ENCODE results near the gene SREK1.
A peak's percentile ranks its signal among the peaks of the same experiment; 100 is the strongest.

Gene SREK1

DNA sequence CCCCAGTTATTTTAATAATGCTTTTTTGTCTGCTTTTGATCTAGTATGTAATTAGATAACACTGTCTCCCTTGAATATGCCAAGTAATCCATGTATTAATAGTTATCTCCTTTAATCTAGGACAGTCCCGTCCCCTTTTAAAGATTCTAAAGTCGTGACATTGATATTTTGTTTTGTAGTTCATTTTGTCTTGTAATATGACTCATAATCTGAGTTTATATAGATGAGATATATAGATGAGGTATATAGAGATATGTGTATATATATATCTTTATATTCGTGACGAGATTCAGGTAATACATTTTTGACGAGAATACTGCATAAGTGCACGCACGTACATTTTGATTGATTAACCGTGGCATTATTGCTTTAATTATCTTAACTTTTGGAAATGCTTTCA lies 1.6 kb downstream of the SREK1 start:
- Mint-ChIP-seq H3K27ac (peak overlapping the region; percentile 99), H3K4me3 (peak overlapping the region; percentile 81), H3K27me3 (no peaks in the 10 kb centered on the region), H3K36me3 (peaks cover 7% of the 10 kb centered on the region), H3K4me1 (peaks cover 39% of the 10 kb centered on the region), H3K9me3 (no peaks in the 10 kb centered on the region)
- no peak for ATAC-seq

DNA sequence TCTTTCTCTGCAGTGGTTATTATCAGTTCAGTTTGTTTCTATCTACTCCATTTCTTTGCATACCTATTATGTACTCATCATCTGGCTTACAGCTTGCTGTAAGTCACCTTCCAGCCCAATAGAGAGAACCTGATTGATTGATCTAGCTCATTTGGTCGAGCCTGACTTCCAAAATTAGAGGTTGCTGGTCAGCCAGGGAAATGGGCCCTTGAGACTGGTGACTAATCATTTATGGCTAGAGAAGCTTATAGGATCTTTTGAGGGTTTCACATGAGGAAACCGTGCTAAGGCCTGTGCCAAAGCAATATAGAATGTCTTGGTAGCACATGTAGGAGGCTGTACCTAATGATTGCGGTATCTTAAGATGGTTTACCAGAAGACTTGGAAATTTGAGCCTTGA lies 5.8 kb downstream of the SREK1 start:
- Mint-ChIP-seq H3K4me1 (peaks cover 53% of the 10 kb centered on the region), H3K4me3 (no peak overlapping the region), H3K27me3 (no peaks in the 10 kb centered on the region), H3K27ac (no peak overlapping the region), H3K9me3 (no peaks in the 10 kb centered on the region), H3K36me3 (peaks cover 24% of the 10 kb centered on the region)
- no peak for ATAC-seq

- peaks cover 47% of the 10 kb centered on the region for H3K4me1 Mint-ChIP-seq
- no peaks in the 10 kb centered on the region for H3K9me3 Mint-ChIP-seq
- no peaks in the 10 kb centered on the region for H3K27me3 Mint-ChIP-seq
- no peak overlapping the region for H3K27ac Mint-ChIP-seq
- no peak overlapping the region for H3K4me3 Mint-ChIP-seq
- no peak for ATAC-seq
- peaks cover 26% of the 10 kb centered on the region for H3K36me3 Mint-ChIP-seq
These were observed 6.9 kb downstream of the SREK1 start for GRCh38 chr5:66151030-66151429.

GRCh38 chr5:66151491-66151890 lies 7.4 kb downstream of the SREK1 start:
- Mint-ChIP-seq H3K9me3 (no peaks in the 10 kb centered on the region), H3K4me3 (no peak overlapping the region), H3K27me3 (no peaks in the 10 kb centered on the region), H3K4me1 (peaks cover 46% of the 10 kb centered on the region), H3K27ac (no peak overlapping the region), H3K36me3 (peaks cover 30% of the 10 kb centered on the region)
- no peak for ATAC-seq

DNA sequence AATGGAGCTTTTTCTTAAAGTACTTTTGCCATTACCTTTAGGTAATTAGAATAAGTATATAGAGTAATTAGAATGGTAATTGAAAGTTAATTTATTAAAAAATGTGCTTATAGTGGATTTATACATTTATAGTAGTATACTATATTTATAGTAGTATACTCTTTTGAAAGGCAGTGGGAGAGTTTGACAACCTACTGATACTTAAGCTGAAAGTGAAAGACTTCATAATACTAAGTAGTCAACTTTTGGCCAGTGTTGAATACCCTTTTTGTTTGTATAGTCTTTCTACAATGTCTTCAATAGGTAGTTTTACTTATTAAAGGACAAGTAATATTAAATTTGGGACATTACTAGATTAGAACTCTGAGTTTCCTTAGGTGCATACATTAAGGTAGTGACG lies 12.9 kb downstream of the SREK1 start:
- no peak for ATAC-seq
- Mint-ChIP-seq H3K4me3 (no peak overlapping the region), H3K27me3 (no peaks in the 10 kb centered on the region), H3K27ac (no peak overlapping the region), H3K36me3 (peaks cover 42% of the 10 kb centered on the region), H3K4me1 (peaks cover 11% of the 10 kb centered on the region), H3K9me3 (no peaks in the 10 kb centered on the region)

- Mint-ChIP-seq H3K4me3 (no peak overlapping the region), H3K27ac (no peak overlapping the region), H3K4me1 (peaks cover 3% of the 10 kb centered on the region), H3K36me3 (peaks cover 39% of the 10 kb centered on the region), H3K27me3 (no peaks in the 10 kb centered on the region), H3K9me3 (no peaks in the 10 kb centered on the region)
- ATAC-seq = no peak
These were observed 17.3 kb downstream of the SREK1 start for GRCh38 chr5:66161356-66161755.

- no peak for ATAC-seq
- Mint-ChIP-seq H3K27ac (no peak overlapping the region), H3K27me3 (no peaks in the 10 kb centered on the region), H3K9me3 (no peaks in the 10 kb centered on the region), H3K4me3 (no peak overlapping the region), H3K36me3 (peaks cover 30% of the 10 kb centered on the region), H3K4me1 (no peaks in the 10 kb centered on the region)
These were observed 20.1 kb downstream of the SREK1 start for GRCh38 chr5:66164044-66164790.

GRCh38 chr5:66168226-66168625 lies 24.1 kb downstream of the SREK1 start:
- Mint-ChIP-seq H3K36me3 (peaks cover 30% of the 10 kb centered on the region), H3K4me3 (no peak overlapping the region), H3K27ac (no peak overlapping the region), H3K27me3 (no peaks in the 10 kb centered on the region), H3K9me3 (no peaks in the 10 kb centered on the region), H3K4me1 (peaks cover 13% of the 10 kb centered on the region)
- no peak for ATAC-seq

DNA sequence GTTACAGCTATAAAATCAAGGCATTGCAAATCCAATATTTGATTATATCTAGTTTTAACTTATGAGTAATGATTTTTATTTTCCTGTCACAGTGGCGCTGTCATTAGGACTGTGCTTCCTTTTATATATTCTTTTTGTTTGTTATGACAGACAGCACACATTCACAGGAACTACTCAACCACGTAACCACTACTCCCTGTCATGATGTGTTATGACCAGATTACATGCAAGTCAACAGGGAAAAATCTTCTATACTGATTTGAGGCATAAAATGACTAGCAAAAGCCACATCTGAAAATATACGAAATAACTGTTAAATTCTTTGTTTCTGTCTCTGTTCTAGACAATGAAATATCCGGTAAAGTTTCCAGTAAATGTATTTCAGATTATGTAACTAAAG lies 25.4 kb downstream of the SREK1 start:
- Mint-ChIP-seq H3K4me1 (peaks cover 13% of the 10 kb centered on the region), H3K27ac (peak overlapping the region; percentile 4), H3K27me3 (no peaks in the 10 kb centered on the region), H3K9me3 (no peaks in the 10 kb centered on the region), H3K4me3 (no peak overlapping the region), H3K36me3 (peaks cover 40% of the 10 kb centered on the region)
- ATAC-seq = peak; percentile 55

- Mint-ChIP-seq H3K27ac (peak overlapping the region; percentile 4), H3K9me3 (no peaks in the 10 kb centered on the region), H3K4me3 (no peak overlapping the region), H3K36me3 (peaks cover 46% of the 10 kb centered on the region), H3K4me1 (peaks cover 13% of the 10 kb centered on the region), H3K27me3 (no peaks in the 10 kb centered on the region)
- no peak for ATAC-seq
These were observed 26.3 kb downstream of the SREK1 start for GRCh38 chr5:66170195-66170919.

GRCh38 chr5:66171349-66172344 lies 27.5 kb downstream of the SREK1 start:
- ATAC-seq = peak; percentile 60
- no peaks in the 10 kb centered on the region for H3K27me3 Mint-ChIP-seq
- H3K4me3 Mint-ChIP-seq = no peak overlapping the region
- H3K27ac Mint-ChIP-seq = no peak overlapping the region
- H3K9me3 Mint-ChIP-seq = no peaks in the 10 kb centered on the region
- H3K36me3 Mint-ChIP-seq = peaks cover 46% of the 10 kb centered on the region
- peaks cover 13% of the 10 kb centered on the region for H3K4me1 Mint-ChIP-seq

- Mint-ChIP-seq H3K27me3 (no peaks in the 10 kb centered on the region), H3K4me1 (peaks cover 13% of the 10 kb centered on the region), H3K27ac (no peak overlapping the region), H3K4me3 (no peak overlapping the region), H3K9me3 (no peaks in the 10 kb centered on the region), H3K36me3 (peaks cover 64% of the 10 kb centered on the region)
- no peak for ATAC-seq
These were observed 30.2 kb downstream of the SREK1 start for GRCh38 chr5:66174338-66174737.

DNA sequence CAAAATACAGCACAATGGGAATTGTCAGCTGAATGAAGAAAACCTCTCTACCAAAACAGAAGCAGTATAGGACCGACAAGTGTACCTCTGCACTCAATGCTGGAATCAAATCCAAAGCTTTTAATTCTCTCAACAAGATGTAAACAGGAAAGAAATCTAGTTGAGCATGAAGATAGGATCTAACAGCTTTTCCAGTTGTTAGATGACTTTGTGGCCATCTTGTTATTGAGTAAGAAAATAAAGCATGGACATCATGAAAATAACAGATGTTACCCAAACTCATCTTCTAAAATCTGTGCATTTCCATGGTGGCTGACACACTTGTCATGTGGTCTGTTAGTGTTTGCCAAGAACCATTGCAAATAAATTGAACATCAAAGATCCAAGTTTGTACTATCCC lies 34.7 kb downstream of the SREK1 start:
- Mint-ChIP-seq H3K4me3 (no peak overlapping the region), H3K36me3 (peaks cover 57% of the 10 kb centered on the region), H3K9me3 (no peaks in the 10 kb centered on the region), H3K4me1 (no peaks in the 10 kb centered on the region), H3K27ac (no peak overlapping the region), H3K27me3 (no peaks in the 10 kb centered on the region)
- no peak for ATAC-seq

- H3K9me3 Mint-ChIP-seq = no peaks in the 10 kb centered on the region
- no peak for ATAC-seq
- no peaks in the 10 kb centered on the region for H3K27me3 Mint-ChIP-seq
- H3K4me3 Mint-ChIP-seq = no peak overlapping the region
- H3K4me1 Mint-ChIP-seq = no peaks in the 10 kb centered on the region
- H3K27ac Mint-ChIP-seq = no peak overlapping the region
- H3K36me3 Mint-ChIP-seq = peaks cover 54% of the 10 kb centered on the region
These were observed 35.4 kb downstream of the SREK1 start for GRCh38 chr5:66179297-66180051.

All from stimulated activated memory B cell treated with anti-CD40 and anti-IgM and Interleukin-4, amounts not matched to agents 10 μg/mL and 1 μg/mL and 100 μg/mL, for 72 hours (primary cell).